ENCODE measurements around the gene CDH4. TPM values are rescaled to one million over a fixed set of nuclear protein-coding genes. Genes with fewer than 3 reads are reported as not detected.

CDH4 gene
- total RNA-seq, 1 donor from 2014 or later, result not detected

GRCh38 chr20:61487997-61488371 is 235.9 kb downstream of the CDH4 start:
- H3K9me3 ChIP-seq, result no peaks in the 10 kb centered on the region
- DNase-seq (ENCODE audit: low spot score in 2 of 2), result no peak
- no peak for TF ChIP-seq CTCF (IDR thresholded peaks at IDR 0.05)
- H3K27ac ChIP-seq, result no peak overlapping the region
- H3K27me3 ChIP-seq, result no peaks in the 10 kb centered on the region
- no peaks in the 10 kb centered on the region for H3K4me1 ChIP-seq
- intact Hi-C loops (cut with DNase I), result no loop called here
- H3K4me3 ChIP-seq, result no peak overlapping the region
- H3K36me3 ChIP-seq, result no peaks in the 10 kb centered on the region

GRCh38 chr20:61490721-61491120 is 238.7 kb downstream of the CDH4 start:
- H3K36me3 ChIP-seq, result no peaks in the 10 kb centered on the region
- no peak overlapping the region for H3K4me3 ChIP-seq
- no peaks in the 10 kb centered on the region for H3K9me3 ChIP-seq
- no peak for DNase-seq (ENCODE audit: low spot score in 2 of 2)
- no peak overlapping the region for H3K27ac ChIP-seq
- no peaks in the 10 kb centered on the region for H3K4me1 ChIP-seq
- H3K27me3 ChIP-seq, result no peaks in the 10 kb centered on the region
- intact Hi-C loops (cut with DNase I), result no loop called here
- TF ChIP-seq CTCF (IDR thresholded peaks at IDR 0.05), result no peak

- Histone ChIP-seq H3K36me3 (no peaks in the 10 kb centered on the region), H3K9me3 (no peaks in the 10 kb centered on the region), H3K4me1 (no peaks in the 10 kb centered on the region), H3K4me3 (no peak overlapping the region), H3K27ac (no peak overlapping the region), H3K27me3 (no peaks in the 10 kb centered on the region)
- intact Hi-C loops (cut with DNase I), result no loop called here
- DNase-seq (ENCODE audit: low spot score in 2 of 2), result no peak
- TF ChIP-seq CTCF (IDR thresholded peaks at IDR 0.05), result no peak
Observed at GRCh38 chr20:61492065-61492464, 240.0 kb downstream of the CDH4 start.

GRCh38 chr20:61493798-61494305 is 241.8 kb downstream of the CDH4 start:
- TF ChIP-seq CTCF (IDR thresholded peaks at IDR 0.05), result no peak
- intact Hi-C loops (cut with DNase I), result no loop called here
- no peaks in the 10 kb centered on the region for H3K27me3 ChIP-seq
- no peaks in the 10 kb centered on the region for H3K9me3 ChIP-seq
- H3K4me3 ChIP-seq, result no peak overlapping the region
- no peaks in the 10 kb centered on the region for H3K4me1 ChIP-seq
- H3K27ac ChIP-seq, result no peak overlapping the region
- DNase-seq (ENCODE audit: low spot score in 2 of 2), result no peak
- H3K36me3 ChIP-seq, result no peaks in the 10 kb centered on the region

- Histone ChIP-seq H3K4me3 (no peak overlapping the region), H3K27me3 (no peaks in the 10 kb centered on the region), H3K27ac (no peak overlapping the region), H3K9me3 (no peaks in the 10 kb centered on the region), H3K36me3 (no peaks in the 10 kb centered on the region), H3K4me1 (no peaks in the 10 kb centered on the region)
- no peak for TF ChIP-seq CTCF (IDR thresholded peaks at IDR 0.05)
- intact Hi-C loops (cut with DNase I), result no loop called here
- DNase-seq (ENCODE audit: low spot score in 2 of 2), result no peak
Observed at GRCh38 chr20:61494763-61495575, 242.9 kb downstream of the CDH4 start.
